NB4 (cell line): ENCODE results near the gene LRRC14B.

Experiments used
- CTCF ChIP-seq: IDR thresholded peaks from one replicate; pipeline ENCODE4 v1.5.1; 2012; ENCODE audit warnings: low read depth, low read length
- MAX ChIP-seq: IDR thresholded peaks from 2 replicates; pipeline ENCODE4 v1.6.1; 2011; ENCODE audit warnings: low read depth, low read length
- POLR2A ChIP-seq: IDR thresholded peaks from 2 replicates; pipeline ENCODE4 v1.6.1; 2011; ENCODE audit warnings: mild to moderate bottlenecking; ENCODE audit not compliant: insufficient read length; ENCODE audit errors: extremely low read depth

GRCh38 chr5:191036-191948, at the start of gene LRRC14B:
- TF ChIP-seq CTCF (no peak), MAX (no peak), POLR2A (no peak)
